Activated T-helper 2 cell treated with anti-CD3 and anti-CD28 coated beads, Interferon-gamma antibody, Interleukin-2, Interleukin-4, amounts not matched to agents 10 μg/mL and 5 μg/mL and 100 μg/mL, durations not matched to agents 14 hours and 24 hours and 36 hours (primary cell): ENCODE measurements around the gene RABEPK. TPM values are rescaled to one million over a fixed set of nuclear protein-coding genes. Genes with fewer than 3 reads are reported as not detected.
"Not testable (repeated sequence)": the region's sequence is repeated elsewhere in the genome, so short reads cannot be mapped to it uniquely, and the experiment has no call there.

Source experiments
- DNase-seq: peaks from one replicate; pipeline ENCODE4 v3.0.0; 2021; ENCODE audit warnings: low spot score
- H3K27ac Mint-ChIP-seq: one replicate; pipeline ENCODE4 v1.8.0; 2021; ENCODE audit warnings: mixed read lengths
- H3K27me3 Mint-ChIP-seq: one replicate; pipeline ENCODE4 v1.8.0; 2021; ENCODE audit warnings: low read depth, mixed read lengths
- H3K36me3 Mint-ChIP-seq: one replicate; pipeline ENCODE4 v1.8.0; 2021; ENCODE audit warnings: low read depth, mixed read lengths
- H3K4me1 Mint-ChIP-seq: one replicate; pipeline ENCODE4 v1.8.0; 2021; ENCODE audit warnings: low read depth, mixed read lengths
- H3K4me3 Mint-ChIP-seq: one replicate; pipeline ENCODE4 v1.8.0; 2021; ENCODE audit warnings: low read depth, mild to moderate bottlenecking, moderate library complexity, mixed read lengths
- H3K9me3 Mint-ChIP-seq: one replicate; pipeline ENCODE4 v1.8.0; 2021; ENCODE audit warnings: mixed read lengths
- intact Hi-C: fragments of 100-400 bp; cut with micrococcal nuclease; formaldehyde crosslinking; loops from one replicate; pipeline ENCODE4 v1.15.1; 2023
- total RNA-seq: library from RNA; stranded (reverse); gene quantifications from 2 replicates; pipeline ENCODE4 v1.2.3, GENCODE V29; 2022

Gene RABEPK
- total RNA-seq, 1 donor from 2014 or later: 34.0 TPM

- H3K4me1 Mint-ChIP-seq: peaks cover 32% of the 10 kb centered on the region
- peaks cover 2% of the 10 kb centered on the region for H3K27me3 Mint-ChIP-seq
- H3K4me3 Mint-ChIP-seq: peak within 1 kb of the TSS; percentile 98
- DNase-seq: peak; percentile 86
- intact Hi-C loops: loop anchor here (1.0 to 5.0 kb wide), 4 partner anchors 20 to 391 kb away; partner anchors contain the start of genes GOLGA1, HSPA5 and PPP6C
- H3K9me3 Mint-ChIP-seq: no peaks in the 10 kb centered on the region
- H3K36me3 Mint-ChIP-seq: peaks cover 22% of the 10 kb centered on the region
- H3K27ac Mint-ChIP-seq: peak within 1 kb of the TSS; percentile 90
Observed at GRCh38 chr9:125261501-125262293, 61.4 kb downstream of the RABEPK start, which contains the start of gene GAPVD1. Gene GAPVD1, plus strand, starts transcription at chr9:125261826. Its CDS starts 37,096 bp downstream, at chr9:125298922.

- H3K4me3 Mint-ChIP-seq: peak overlapping the region; percentile 98
- peaks cover 32% of the 10 kb centered on the region for H3K4me1 Mint-ChIP-seq
Observed at GRCh38 chr9:125262294-125262991, 62.1 kb downstream of the RABEPK start.

GRCh38 chr9:125264068-125264467, 63.7 kb downstream of the RABEPK start:
- Mint-ChIP-seq H3K27ac (peak overlapping the region; percentile 76), H3K36me3 (peaks cover 30% of the 10 kb centered on the region), H3K4me3 (peak overlapping the region; percentile 72), H3K4me1 (peaks cover 35% of the 10 kb centered on the region)
- not testable (repeated sequence) for DNase-seq, H3K9me3 Mint-ChIP-seq, H3K27me3 Mint-ChIP-seq
- intact Hi-C loops: loop anchor here (5.0 kb wide), 1 partner anchor 322 kb away; the partner anchor contains the start of gene GOLGA1

More at GRCh38 chr9:125262294-125262991, 62.1 kb downstream of the RABEPK start:
- H3K36me3 Mint-ChIP-seq: peaks cover 23% of the 10 kb centered on the region
- peak overlapping the region; percentile 88 for H3K27ac Mint-ChIP-seq
- intact Hi-C loops: loop anchor here (5.0 kb wide), 1 partner anchor 320 kb away; the partner anchor contains the start of gene GOLGA1
- no peaks in the 10 kb centered on the region for H3K9me3 Mint-ChIP-seq
- DNase-seq: no peak
- no peaks in the 10 kb centered on the region for H3K27me3 Mint-ChIP-seq

GRCh38 chr9:125268394-125269013, 68.2 kb downstream of the RABEPK start:
- Mint-ChIP-seq H3K4me1 (peaks cover 21% of the 10 kb centered on the region), H3K27me3 (no peaks in the 10 kb centered on the region), H3K4me3 (no peak overlapping the region), H3K36me3 (peaks cover 38% of the 10 kb centered on the region), H3K9me3 (no peaks in the 10 kb centered on the region), H3K27ac (no peak overlapping the region)
- intact Hi-C loops: no loop called here
- DNase-seq: no peak

GRCh38 chr9:125269014-125269397, 68.7 kb downstream of the RABEPK start:
- Mint-ChIP-seq H3K36me3 (peaks cover 35% of the 10 kb centered on the region), H3K4me1 (peaks cover 16% of the 10 kb centered on the region), H3K9me3 (no peaks in the 10 kb centered on the region), H3K27me3 (no peaks in the 10 kb centered on the region), H3K4me3 (no peak overlapping the region), H3K27ac (no peak overlapping the region)
- no peak for DNase-seq
- intact Hi-C loops: no loop called here

- no peak overlapping the region for H3K4me3 Mint-ChIP-seq
- no peak for DNase-seq
- intact Hi-C loops: no loop called here
- H3K27ac Mint-ChIP-seq: no peak overlapping the region
- H3K9me3 Mint-ChIP-seq: no peaks in the 10 kb centered on the region
- peaks cover 20% of the 10 kb centered on the region for H3K36me3 Mint-ChIP-seq
- H3K27me3 Mint-ChIP-seq: no peaks in the 10 kb centered on the region
- H3K4me1 Mint-ChIP-seq: peaks cover 5% of the 10 kb centered on the region
Observed at GRCh38 chr9:125271081-125271480, 70.7 kb downstream of the RABEPK start.

GRCh38 chr9:125272697-125273096, 72.4 kb downstream of the RABEPK start:
- peaks cover 16% of the 10 kb centered on the region for H3K36me3 Mint-ChIP-seq
- H3K9me3 Mint-ChIP-seq: no peaks in the 10 kb centered on the region
- intact Hi-C loops: no loop called here

GRCh38 chr9:125276771-125277170, 76.4 kb downstream of the RABEPK start:
- H3K4me3 Mint-ChIP-seq: no peak overlapping the region
- intact Hi-C loops: no loop called here
- no peak for DNase-seq
- H3K4me1 Mint-ChIP-seq: no peaks in the 10 kb centered on the region
- H3K27ac Mint-ChIP-seq: no peak overlapping the region
- H3K9me3 Mint-ChIP-seq: no peaks in the 10 kb centered on the region
- H3K27me3 Mint-ChIP-seq: no peaks in the 10 kb centered on the region
- H3K36me3 Mint-ChIP-seq: peaks cover 8% of the 10 kb centered on the region

More at GRCh38 chr9:125272697-125273096, 72.4 kb downstream of the RABEPK start:
- H3K4me1 Mint-ChIP-seq: peaks cover 5% of the 10 kb centered on the region
- H3K27me3 Mint-ChIP-seq: no peaks in the 10 kb centered on the region
- no peak for DNase-seq
- H3K27ac Mint-ChIP-seq: no peak overlapping the region
- H3K4me3 Mint-ChIP-seq: no peak overlapping the region

- DNase-seq: no peak
- intact Hi-C loops: no loop called here
- H3K36me3 Mint-ChIP-seq: peaks cover 8% of the 10 kb centered on the region
- no peak overlapping the region for H3K4me3 Mint-ChIP-seq
- H3K27ac Mint-ChIP-seq: no peak overlapping the region
- H3K4me1 Mint-ChIP-seq: no peaks in the 10 kb centered on the region
- H3K27me3 Mint-ChIP-seq: no peaks in the 10 kb centered on the region
- H3K9me3 Mint-ChIP-seq: no peaks in the 10 kb centered on the region
Observed at GRCh38 chr9:125277411-125277810, 77.1 kb downstream of the RABEPK start.

- Mint-ChIP-seq H3K4me3 (no peak overlapping the region), H3K27ac (no peak overlapping the region), H3K27me3 (no peaks in the 10 kb centered on the region), H3K36me3 (peaks cover 3% of the 10 kb centered on the region), H3K4me1 (no peaks in the 10 kb centered on the region), H3K9me3 (no peaks in the 10 kb centered on the region)
- intact Hi-C loops: no loop called here
- no peak for DNase-seq
Observed at GRCh38 chr9:125280945-125281344, 80.6 kb downstream of the RABEPK start.
